ENCODE results near the gene TIMM10B. TPM values are rescaled to one million over a fixed set of nuclear protein-coding genes. Genes with fewer than 3 reads are reported as not detected.

Gene TIMM10B
- total RNA-seq, 1 experiment from 2014 or later: 53.1 TPM

DNA sequence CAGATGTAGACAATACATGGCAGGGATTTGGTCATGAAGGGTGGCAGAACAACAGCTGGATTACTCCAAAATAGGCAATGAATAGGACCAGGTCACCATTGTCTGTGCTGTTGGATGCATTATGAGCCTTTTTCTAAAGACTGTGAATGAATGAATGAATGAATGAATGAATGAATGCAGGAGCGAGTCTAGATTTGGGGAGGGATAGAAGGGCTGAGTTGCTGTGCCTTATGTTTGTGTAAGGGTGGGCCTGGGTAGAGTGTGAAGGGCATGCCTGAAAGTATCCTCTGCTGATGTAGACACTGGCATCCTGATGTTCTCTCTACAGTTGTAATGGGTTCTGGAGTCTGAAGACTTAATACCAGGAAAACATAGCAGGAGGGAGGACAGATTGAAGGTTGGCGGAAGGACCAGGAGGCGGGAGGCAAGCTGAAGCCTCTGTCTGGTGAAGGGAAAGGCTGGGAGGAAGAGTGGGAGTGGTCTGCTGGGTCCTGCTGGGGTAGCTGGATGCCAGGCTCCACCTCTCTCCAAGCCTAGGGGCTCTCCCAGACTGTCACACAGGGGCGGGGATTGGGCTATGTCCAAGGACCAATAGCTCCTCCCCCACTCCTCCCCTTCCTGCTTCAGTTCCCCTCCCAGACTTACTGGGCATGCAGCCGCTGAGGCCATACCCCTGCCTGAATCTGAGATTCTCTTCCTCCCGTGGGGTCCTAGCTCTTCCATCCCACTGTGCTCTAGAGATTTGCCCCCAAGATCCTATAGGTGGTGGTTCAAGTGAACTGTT, 12.4 kb upstream of the TIMM10B start:
- Mint-ChIP-seq H3K27me3 (ENCODE audit: insufficient read depth, unreplicated experiment) (no peaks in the 10 kb centered on the region), H3K27ac (ENCODE audit: unreplicated experiment) (no peak overlapping the region), H3K36me3 (ENCODE audit: insufficient read depth, unreplicated experiment) (peaks cover 23% of the 10 kb centered on the region), H3K9me3 (ENCODE audit: unreplicated experiment) (no peaks in the 10 kb centered on the region), H3K4me3 (ENCODE audit: unreplicated experiment) (no peak overlapping the region), H3K4me1 (ENCODE audit: low read depth, unreplicated experiment) (peaks cover 14% of the 10 kb centered on the region)
- TF ChIP-seq, protein P1, sequence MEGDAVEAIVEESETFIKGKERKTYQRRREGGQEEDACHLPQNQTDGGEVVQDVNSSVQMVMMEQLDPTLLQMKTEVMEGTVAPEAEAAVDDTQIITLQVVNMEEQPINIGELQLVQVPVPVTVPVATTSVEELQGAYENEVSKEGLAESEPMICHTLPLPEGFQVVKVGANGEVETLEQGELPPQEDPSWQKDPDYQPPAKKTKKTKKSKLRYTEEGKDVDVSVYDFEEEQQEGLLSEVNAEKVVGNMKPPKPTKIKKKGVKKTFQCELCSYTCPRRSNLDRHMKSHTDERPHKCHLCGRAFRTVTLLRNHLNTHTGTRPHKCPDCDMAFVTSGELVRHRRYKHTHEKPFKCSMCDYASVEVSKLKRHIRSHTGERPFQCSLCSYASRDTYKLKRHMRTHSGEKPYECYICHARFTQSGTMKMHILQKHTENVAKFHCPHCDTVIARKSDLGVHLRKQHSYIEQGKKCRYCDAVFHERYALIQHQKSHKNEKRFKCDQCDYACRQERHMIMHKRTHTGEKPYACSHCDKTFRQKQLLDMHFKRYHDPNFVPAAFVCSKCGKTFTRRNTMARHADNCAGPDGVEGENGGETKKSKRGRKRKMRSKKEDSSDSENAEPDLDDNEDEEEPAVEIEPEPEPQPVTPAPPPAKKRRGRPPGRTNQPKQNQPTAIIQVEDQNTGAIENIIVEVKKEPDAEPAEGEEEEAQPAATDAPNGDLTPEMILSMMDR (IDR thresholded peaks at IDR 0.05; ENCODE audit: insufficient read depth in 1 of 2, low read depth in 1 of 2, low read length in 1 of 2, severe bottlenecking in 1 of 2, unreplicated experiment in 1 of 2): no peak
- BruUV-seq (replicated peaks): no TSS peak
- peaks cover 6% of the 10 kb centered on the region; the same call in 1 of the 2 replicates for H3K4me1 ChIP-seq
- H3K9me3 ChIP-seq: no peaks in the 10 kb centered on the region
- H3K36me3 ChIP-seq (ENCODE audit: control insufficient read depth, insufficient read depth, low read length): peaks cover 1% of the 10 kb centered on the region; the same call in 1 of the 2 replicates
- ChIA-PET POLR2A (interaction anchor here (0.6 kb wide), 1 partner anchor 15 kb away, joined by 3 read pairs; no protein-coding TSS in a partner anchor), CTCF (no interaction called here)
- DNase-seq: peak; percentile 50 to 73
- no peaks in the 10 kb centered on the region for H3K27me3 ChIP-seq (replicated peaks; ENCODE audit: control insufficient read depth, insufficient read depth, low read length)
- intact Hi-C loops (cut with micrococcal nuclease; ENCODE audit: unreplicated experiment): loop anchor here (1.0 kb wide), 1 partner anchor 11 kb away; no protein-coding TSS in a partner anchor
- H3K4me3 ChIP-seq (ENCODE audit: low read depth, low read length): no peak overlapping the region

- peaks cover 14% of the 10 kb centered on the region for H3K4me1 Mint-ChIP-seq (ENCODE audit: low read depth, unreplicated experiment)
- no peaks in the 10 kb centered on the region for H3K9me3 Mint-ChIP-seq (ENCODE audit: unreplicated experiment)
- POLR2A ChIA-PET: no interaction called here
- H3K27me3 Mint-ChIP-seq (ENCODE audit: insufficient read depth, unreplicated experiment): no peaks in the 10 kb centered on the region
- H3K4me3 ChIP-seq (ENCODE audit: low read depth, low read length): no peak overlapping the region
- no peak overlapping the region for H3K27ac Mint-ChIP-seq (ENCODE audit: unreplicated experiment)
- TF ChIP-seq, protein P1 (IDR thresholded peaks at IDR 0.05; ENCODE audit: insufficient read depth in 1 of 2, low read depth in 1 of 2, low read length in 1 of 2, severe bottlenecking in 1 of 2, unreplicated experiment in 1 of 2): no peak
- no peak overlapping the region for H3K4me3 Mint-ChIP-seq (ENCODE audit: unreplicated experiment)
- intact Hi-C loops (cut with micrococcal nuclease; ENCODE audit: unreplicated experiment): loop anchor here (1.0 kb wide), 1 partner anchor 11 kb away; no protein-coding TSS in a partner anchor
- peaks cover 1% of the 10 kb centered on the region; the same call in 1 of the 2 replicates for H3K36me3 ChIP-seq (ENCODE audit: control insufficient read depth, insufficient read depth, low read length)
- peaks cover 23% of the 10 kb centered on the region for H3K36me3 Mint-ChIP-seq (ENCODE audit: insufficient read depth, unreplicated experiment)
- BruUV-seq (replicated peaks): no TSS peak
- H3K9me3 ChIP-seq: no peaks in the 10 kb centered on the region
- peaks cover 11% of the 10 kb centered on the region; the same call in 1 of the 2 replicates for H3K4me1 ChIP-seq
- H3K27me3 ChIP-seq (replicated peaks; ENCODE audit: control insufficient read depth, insufficient read depth, low read length): no peaks in the 10 kb centered on the region
- CTCF ChIA-PET: no interaction called here
- DNase-seq: no peak
Measured at GRCh38 chr11:6469599-6469998, 11.7 kb upstream of the TIMM10B start.

GRCh38 chr11:6472934-6473333, 8.4 kb upstream of the TIMM10B start:
- H3K27me3 Mint-ChIP-seq (ENCODE audit: insufficient read depth, unreplicated experiment): no peaks in the 10 kb centered on the region
- Histone ChIP-seq H3K4me3 (ENCODE audit: low read depth, low read length) (peak overlapping the region; percentile 65), H3K27me3 (replicated peaks; ENCODE audit: control insufficient read depth, insufficient read depth, low read length) (no peaks in the 10 kb centered on the region), H3K9me3 (no peaks in the 10 kb centered on the region), H3K36me3 (ENCODE audit: control insufficient read depth, insufficient read depth, low read length) (0 out of 2 replicates have a peak, but pooled peaks cover 2% of the 10 kb centered on the region), H3K4me1 (peaks cover 30% of the 10 kb centered on the region)
- ChIA-PET POLR2A (interaction anchor here (0.6 to 1.1 kb wide), 2 partner anchors 9 to 30 kb away, joined by 4 to 6 read pairs; partner anchors contain the start of genes ARFIP2 and TIMM10B), CTCF (interaction anchor here (1.0 to 3.5 kb wide), 4 partner anchors 14 to 146 kb away, joined by 3 to 19 read pairs (median 3); partner anchors contain the start of genes APBB1 and TPP1)
- peaks cover 27% of the 10 kb centered on the region for H3K4me1 Mint-ChIP-seq (ENCODE audit: low read depth, unreplicated experiment)
- no peak overlapping the region for H3K27ac Mint-ChIP-seq (ENCODE audit: unreplicated experiment)
- peak overlapping the region; percentile 84 for H3K4me3 Mint-ChIP-seq (ENCODE audit: unreplicated experiment)
- intact Hi-C loops (cut with micrococcal nuclease; ENCODE audit: unreplicated experiment): loop anchor here (1.0 kb wide), 1 partner anchor 8 kb away; the partner anchor contains the start of genes ARFIP2 and TIMM10B
- H3K9me3 Mint-ChIP-seq (ENCODE audit: unreplicated experiment): no peaks in the 10 kb centered on the region
- H3K36me3 Mint-ChIP-seq (ENCODE audit: insufficient read depth, unreplicated experiment): peaks cover 42% of the 10 kb centered on the region
- no peak for DNase-seq
- no TSS peak for BruUV-seq (replicated peaks)
- TF ChIP-seq, protein P1 (IDR thresholded peaks at IDR 0.05; ENCODE audit: insufficient read depth in 1 of 2, low read depth in 1 of 2, low read length in 1 of 2, severe bottlenecking in 1 of 2, unreplicated experiment in 1 of 2): no peak
